T-helper 9 cell (primary cell): ENCODE results near the gene CHMP6.
"Not testable (repeated sequence)": the region's sequence is repeated elsewhere in the genome, so short reads cannot be mapped to it uniquely, and the experiment has no call there.

Experiments used
- DNase-seq: peaks from one replicate; pipeline ENCODE4 v3.0.0-alpha.2; 2020

The CHMP6 gene

GRCh38 chr17:81016575-81016974 is 24.9 kb downstream of the CHMP6 start:
- no peak for DNase-seq

GRCh38 chr17:81017330-81017729 is 25.7 kb downstream of the CHMP6 start:
- DNase-seq, result not testable (repeated sequence)

DNA sequence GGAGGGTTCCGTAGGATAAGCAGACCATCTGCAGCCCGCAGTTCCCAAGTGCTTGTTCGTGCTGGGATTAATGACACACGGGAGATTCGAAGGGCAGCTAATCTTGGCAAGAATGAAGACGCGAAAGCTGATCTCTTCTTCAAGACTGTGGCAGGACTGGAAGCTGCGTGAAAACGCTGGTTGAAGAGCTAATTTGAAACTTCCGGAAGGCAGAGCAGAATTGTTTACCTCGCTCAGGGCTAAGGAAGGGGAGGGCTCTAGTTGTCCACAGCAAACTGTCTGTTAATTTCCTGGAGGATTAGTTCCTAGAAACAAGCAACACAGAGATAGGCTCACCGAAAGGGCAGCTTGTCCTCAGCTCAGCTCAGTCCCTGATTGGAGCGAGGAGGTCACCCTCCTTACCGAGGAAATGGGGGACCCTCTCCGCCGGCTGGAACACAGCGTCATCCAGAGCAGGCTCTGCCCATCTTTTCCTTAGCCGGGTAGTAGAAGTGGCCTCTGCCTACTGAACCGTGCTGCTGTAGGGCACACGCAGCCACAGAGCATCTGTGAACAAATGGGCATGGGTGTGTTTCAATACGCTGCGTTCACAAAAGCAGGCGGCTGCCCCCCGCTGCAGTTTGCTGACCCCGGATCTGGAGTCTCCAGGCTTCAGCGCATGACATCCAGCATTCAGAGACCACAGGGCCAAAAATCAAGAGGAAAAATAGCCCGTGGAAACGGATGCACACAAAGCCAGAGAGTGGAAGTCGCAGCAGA is 26.6 kb downstream of the CHMP6 start:
- DNase-seq, result no peak

DNA sequence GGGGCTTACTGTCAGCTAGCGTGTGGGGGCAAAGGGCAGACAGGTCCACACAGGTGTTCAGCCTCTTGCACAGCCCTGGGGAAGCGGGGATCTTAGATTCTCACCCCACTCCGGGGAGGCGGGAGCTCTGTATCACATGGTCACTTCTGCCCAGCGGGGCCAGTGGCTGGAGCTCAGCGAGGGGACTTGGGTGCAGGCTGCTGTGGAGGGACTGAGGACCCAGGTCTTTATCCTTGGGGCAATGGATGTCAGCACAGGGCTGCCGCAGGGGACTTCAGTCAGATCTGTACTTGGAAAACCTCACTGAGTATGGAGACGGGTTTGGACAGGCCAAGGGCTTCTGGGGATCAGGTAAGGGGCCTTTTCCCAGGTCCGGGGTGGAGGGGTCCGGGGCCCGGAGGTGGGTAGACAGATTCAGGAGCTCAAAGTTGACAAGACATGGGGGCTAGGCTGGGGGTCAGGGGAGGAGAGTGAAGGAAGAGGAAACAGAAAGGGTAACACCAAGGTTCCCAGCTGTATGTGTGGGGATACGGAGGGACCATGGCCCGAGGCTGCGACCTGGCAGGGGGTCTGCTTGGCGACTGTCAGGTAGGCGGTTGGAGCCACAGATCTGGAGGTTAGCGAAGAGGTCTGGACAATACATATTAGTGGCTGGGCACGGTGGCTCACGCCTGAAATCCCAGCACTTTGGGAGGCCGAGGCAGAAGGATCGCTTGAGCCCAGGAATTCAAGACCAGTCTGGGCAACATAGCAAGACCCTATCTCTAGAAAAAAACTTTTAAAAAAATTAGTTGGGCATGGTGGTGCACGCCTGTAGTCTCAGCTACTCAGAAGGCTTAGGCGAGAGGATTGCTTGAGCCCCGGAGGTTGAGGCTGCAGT is 28.2 kb downstream of the CHMP6 start:
- no peak for DNase-seq

- no peak for DNase-seq
These were observed 28.8 kb downstream of the CHMP6 start for GRCh38 chr17:81020443-81020766.

DNA sequence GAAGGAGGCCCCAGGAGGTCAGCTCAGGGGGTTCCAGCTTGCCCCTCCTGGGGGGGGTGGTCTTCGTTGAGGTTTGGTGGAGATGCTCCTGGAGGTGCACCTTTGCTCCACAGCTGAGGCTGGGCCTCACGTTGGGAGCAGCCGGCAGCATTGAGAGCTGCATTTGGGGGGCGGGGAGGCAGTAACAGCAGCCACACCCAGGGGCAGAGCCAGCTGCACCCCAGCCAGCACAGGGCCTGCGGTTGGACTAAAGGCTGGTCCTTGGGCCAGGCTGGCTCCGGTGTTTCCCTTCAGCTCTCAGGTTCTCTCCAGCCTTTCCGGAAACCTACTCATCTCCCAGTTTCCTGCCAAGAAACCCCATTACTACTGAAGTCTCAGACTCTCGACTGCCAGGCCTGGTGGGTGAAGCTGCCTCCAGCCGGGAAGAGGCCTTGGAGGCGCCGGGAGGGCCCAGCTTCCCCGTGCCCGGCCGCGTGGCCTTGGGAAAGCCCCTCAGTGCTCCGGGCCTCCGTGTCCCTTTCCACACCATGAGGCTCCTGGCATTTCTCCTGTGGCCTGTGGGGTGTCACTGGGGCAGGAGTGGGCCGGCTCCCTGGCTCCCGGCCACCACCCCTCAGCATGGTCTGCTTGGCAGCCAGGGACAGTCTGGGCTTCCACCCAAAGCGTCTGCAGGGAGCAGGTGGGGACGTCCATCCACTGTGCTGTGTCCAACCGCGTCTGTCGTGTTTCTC is 29.3 kb downstream of the CHMP6 start:
- DNase-seq, result no peak

DNA sequence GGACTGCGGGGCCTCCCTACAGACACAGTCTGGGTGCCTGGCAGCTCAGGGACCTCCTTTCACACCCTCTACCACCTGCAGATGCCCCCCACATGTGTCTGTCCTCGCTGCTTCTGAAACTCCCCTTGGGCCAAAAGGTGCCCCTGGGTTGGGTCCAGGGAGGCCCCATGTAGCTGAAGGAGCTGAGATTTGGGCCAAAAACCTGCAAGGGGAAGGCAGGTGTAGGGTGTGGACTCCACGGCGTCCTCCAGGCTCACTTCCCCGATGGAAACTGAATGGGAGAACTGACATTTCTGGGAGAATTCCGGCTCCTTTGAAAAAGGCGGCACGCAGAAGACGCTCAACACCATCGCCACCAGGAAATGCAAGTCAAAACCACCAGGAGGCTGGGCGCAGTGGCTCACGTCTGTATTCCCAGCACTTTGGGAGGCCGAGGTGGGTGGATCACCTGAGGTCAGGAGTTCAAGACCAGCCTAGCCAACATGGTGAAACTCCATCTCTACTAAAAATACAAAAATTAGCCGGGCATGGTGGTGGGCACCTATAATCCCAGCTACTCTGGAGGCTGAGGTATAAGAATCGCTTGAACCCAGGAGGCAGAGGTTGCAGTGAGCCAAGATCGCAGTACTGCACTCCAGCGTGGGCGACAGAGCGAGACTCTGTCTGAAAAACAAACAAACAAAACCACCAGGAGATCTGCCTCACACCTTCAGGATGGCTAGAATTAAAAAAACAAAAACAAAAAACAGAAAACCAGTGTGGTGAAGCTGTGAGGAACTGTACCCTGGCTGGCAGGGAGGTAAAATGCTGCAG is 30.1 kb downstream of the CHMP6 start:
- no peak for DNase-seq

DNA sequence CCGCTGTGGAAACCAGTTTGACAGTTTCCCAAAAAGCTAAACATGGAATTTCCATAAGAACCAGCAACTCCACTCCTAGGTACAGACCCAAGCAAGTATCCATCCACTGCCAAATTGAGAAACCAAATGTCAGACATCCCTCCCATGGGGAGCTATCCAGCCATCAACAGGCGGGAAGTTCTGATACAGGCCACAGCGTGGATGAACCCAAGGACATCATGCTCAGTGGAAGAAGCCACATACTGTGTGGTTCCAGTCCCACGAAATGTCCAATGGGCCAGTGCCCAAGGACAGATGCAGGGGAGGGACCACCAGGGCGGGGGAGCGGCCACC is 30.7 kb downstream of the CHMP6 start:
- no peak for DNase-seq

GRCh38 chr17:81025065-81025740 is 33.6 kb downstream of the CHMP6 start:
- DNase-seq, result no peak

DNA sequence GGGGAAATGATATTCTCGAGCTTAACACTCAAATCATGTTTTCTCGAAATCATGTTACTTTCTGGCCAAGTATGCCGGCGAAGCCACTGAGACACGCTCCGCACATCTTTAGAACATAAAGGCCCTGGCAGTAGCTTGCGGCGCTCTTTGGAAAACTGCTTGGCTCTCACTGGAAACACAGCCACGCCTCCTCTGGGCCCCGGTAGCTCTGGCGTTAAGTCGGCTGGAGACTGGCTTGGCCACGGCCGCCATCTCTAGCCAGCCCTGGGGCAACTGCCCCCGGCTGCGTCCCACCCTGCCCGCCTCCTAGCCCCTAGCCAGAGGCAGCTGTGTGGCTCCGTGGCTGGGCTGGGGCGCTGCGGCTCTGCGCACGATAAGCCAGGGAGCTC is 34.1 kb downstream of the CHMP6 start:
- no peak for DNase-seq

DNA sequence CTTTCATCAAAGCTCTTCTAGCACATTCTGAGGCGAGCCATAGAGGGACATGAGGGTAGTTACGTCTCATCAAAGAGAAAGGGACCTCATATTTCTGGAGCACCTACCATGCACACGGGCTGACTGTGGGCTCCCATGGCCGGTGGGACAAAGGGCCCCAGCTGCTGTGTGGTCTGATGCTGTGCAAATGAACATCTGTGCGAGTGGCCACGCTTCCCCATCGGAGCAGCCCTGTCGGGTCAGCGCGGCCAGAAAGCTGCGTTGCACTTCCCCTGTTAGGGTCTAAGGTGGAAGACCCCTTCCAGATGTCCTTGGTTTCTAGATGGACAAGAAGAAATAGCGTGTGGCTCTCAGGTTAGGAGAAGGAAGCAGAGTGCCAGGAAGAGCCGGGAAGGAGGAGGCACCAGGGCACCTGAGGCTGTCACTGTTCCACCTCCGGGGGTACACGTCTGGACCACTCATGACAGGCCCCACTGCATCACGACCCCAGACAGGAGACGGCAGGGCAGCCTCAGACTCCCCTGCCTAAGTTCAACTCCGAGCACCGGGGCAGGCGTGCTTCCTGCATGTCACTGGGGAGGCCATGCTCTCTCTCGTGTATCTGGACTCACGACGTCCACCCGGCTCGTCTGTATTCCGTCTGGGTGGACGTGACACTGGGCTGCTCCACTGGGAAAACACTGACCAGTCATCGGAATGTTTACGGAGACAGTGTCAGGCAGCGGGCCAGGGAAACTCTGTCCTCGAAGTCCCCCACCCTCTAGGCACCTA is 34.8 kb downstream of the CHMP6 start:
- DNase-seq, result no peak

DNA sequence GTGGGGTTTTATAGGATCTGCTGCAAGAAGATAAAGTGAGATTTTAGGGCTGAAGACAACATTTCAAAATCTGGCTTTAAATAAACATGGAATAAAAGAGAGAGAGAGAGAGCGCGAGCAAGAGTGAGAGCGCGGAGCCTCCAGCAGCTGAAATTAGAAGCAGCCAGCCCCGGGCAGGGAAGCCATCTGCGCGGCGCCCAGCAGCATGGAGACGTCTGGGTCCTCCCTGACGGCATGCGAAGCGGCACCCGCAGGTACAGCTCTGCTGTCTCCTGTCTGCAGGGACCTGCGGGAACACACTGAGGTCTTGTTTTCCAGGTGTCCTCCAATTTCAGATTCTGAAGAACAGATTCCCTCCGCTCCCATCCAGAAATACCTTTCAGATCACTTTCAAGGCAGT is 35.4 kb downstream of the CHMP6 start:
- no peak for DNase-seq

DNA sequence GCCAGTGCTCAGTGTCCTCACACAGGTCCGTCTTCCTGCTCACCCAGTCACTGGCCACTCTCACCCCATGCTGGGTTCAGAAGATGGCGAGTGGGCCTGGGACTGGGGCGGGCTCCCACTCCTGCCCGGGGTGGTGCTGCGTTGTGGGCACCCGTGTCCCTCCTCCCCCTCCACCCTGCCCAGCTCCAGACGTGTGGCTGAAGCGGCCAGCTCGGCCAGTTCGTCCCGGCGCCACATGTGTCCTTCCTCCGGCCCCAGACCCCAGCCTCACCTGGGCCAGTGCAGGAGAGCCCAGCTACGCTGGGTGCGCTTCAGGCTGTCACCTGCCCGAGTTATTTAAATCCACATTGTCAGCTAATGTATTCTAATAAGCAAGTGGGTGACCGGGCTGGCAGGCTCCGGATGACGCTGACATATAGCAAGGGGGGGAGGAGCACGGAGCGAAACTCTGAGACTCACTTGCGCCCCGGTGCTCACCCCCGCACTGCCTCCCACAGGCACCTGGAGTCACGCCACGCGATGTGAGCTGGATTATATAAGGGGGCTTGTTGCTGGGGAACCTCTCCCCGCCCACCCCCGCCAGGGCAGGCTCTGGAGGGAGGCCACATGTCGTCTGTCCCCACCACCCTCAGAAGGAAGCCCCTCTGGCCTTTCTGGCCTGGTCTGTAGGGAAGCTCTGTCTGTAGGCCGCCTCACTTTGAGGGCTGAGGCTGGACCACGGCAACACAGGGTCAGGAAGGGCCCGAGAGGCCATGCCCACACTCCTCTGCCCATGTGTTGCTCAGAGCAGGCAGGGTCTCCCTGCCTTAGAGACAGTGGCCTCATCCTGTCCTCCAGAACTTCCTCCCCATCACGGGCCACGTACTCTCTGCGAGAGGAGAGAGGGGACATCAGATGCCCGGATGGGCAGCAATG is 36.2 kb downstream of the CHMP6 start:
- no peak for DNase-seq

GRCh38 chr17:81028506-81028858 is 36.8 kb downstream of the CHMP6 start:
- DNase-seq, result no peak

- no peak for DNase-seq
These were observed 38.2 kb downstream of the CHMP6 start for GRCh38 chr17:81029859-81030258.

DNA sequence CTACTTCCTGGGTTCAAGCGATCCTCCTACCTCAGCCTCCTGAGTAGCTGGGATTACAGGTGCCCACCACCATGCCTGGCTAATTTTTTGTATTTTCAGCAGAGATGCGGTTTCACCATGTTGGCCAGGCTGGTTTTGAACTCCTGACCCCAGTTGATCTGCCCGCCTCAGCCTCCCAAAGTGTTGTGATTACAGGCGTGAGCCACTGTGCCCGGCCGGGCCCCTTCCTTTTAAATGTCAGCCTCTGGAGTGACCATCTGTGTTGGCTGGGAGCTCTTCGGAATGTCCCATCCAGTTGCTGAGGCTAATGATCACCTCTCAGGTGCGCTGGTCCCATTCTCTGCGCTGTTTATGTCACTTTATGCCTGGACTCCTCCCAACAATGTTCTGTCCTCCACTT is 38.7 kb downstream of the CHMP6 start:
- DNase-seq, result not testable (repeated sequence)

- no peak for DNase-seq
These were observed 39.3 kb downstream of the CHMP6 start for GRCh38 chr17:81030741-81031565.

- DNase-seq, result no peak
These were observed 40.2 kb downstream of the CHMP6 start for GRCh38 chr17:81031566-81032550.
